NCI-H748 treated with DMSO at 0.1 percent for 48 hours (cell line): ENCODE measurements around the gene GGT6.

Experiments
- DNase-seq: peaks from one replicate; lab custom pipeline; 2025; lab: John Stamatoyannopoulos, UW

The GGT6 gene

GRCh38 chr17:4576161-4576558, 15.8 kb upstream of the GGT6 start:
- DNase-seq = no peak

- no peak for DNase-seq
These were observed 14.2 kb upstream of the GGT6 start for GRCh38 chr17:4574448-4575045.

- no peak for DNase-seq
These were observed 13.3 kb upstream of the GGT6 start for GRCh38 chr17:4573669-4574068.

GRCh38 chr17:4573115-4573514, 12.7 kb upstream of the GGT6 start:
- DNase-seq = no peak

- no peak for DNase-seq
These were observed 11.8 kb upstream of the GGT6 start for GRCh38 chr17:4572131-4572530.

GRCh38 chr17:4569591-4569990, 9.2 kb upstream of the GGT6 start:
- no peak for DNase-seq

- peak; percentile 85 for DNase-seq
These were observed 6.4 kb upstream of the GGT6 start for GRCh38 chr17:4566785-4567184.

- peak; percentile 86 for DNase-seq
These were observed 5.1 kb upstream of the GGT6 start for GRCh38 chr17:4565209-4566141.

GRCh38 chr17:4562015-4562969, 1.9 kb upstream of the GGT6 start:
- DNase-seq = no peak

- no peak for DNase-seq
These were observed 470 bp upstream of the GGT6 start for GRCh38 chr17:4560837-4561256.

GRCh38 chr17:4559966-4560365, 411 bp downstream of the GGT6 start:
- no peak for DNase-seq

- DNase-seq = no peak
These were observed 1.1 kb downstream of the GGT6 start for GRCh38 chr17:4559139-4559791.

GRCh38 chr17:4558347-4558971, 1.9 kb downstream of the GGT6 start:
- DNase-seq = no peak

GRCh38 chr17:4557626-4558346, 2.6 kb downstream of the GGT6 start:
- DNase-seq = no peak

- no peak for DNase-seq
These were observed 3.4 kb downstream of the GGT6 start for GRCh38 chr17:4556996-4557395.

- DNase-seq = no peak
These were observed 4.3 kb downstream of the GGT6 start for GRCh38 chr17:4555873-4556759.

GRCh38 chr17:4554997-4555799, 5.2 kb downstream of the GGT6 start, which contains the start of gene MYBBP1A:
TSS of gene MYBBP1A (minus strand) at chr17:4555384. CDS start at chr17:4555324, 60 bp downstream.
- peak; percentile 94 for DNase-seq

GRCh38 chr17:4554441-4554996, 5.9 kb downstream of the GGT6 start:
- no peak for DNase-seq
